Smooth muscle cell (in vitro differentiated cells): ENCODE measurements around the gene GPX3. TPM values are rescaled to one million over a fixed set of nuclear protein-coding genes. Genes with fewer than 3 reads are reported as not detected.

Experiments used
- DNase-seq: peaks from one replicate; lab custom pipeline; 2025; ENCODE audit not compliant: unreplicated experiment; lab: John Stamatoyannopoulos, UW
- H2AFZ ChIP-seq: fragments of 200-600 bp; sonication (generic); 2 replicates; pipeline ENCODE4 v1.6.0; 2016; ENCODE audit warnings: antibody characterized with exemption, low read depth, mild to moderate bottlenecking
- H3F3A ChIP-seq: fragments of 200-600 bp; sonication (generic); 2 replicates; pipeline ENCODE4 v1.6.0; 2017; ENCODE audit warnings: antibody characterized with exemption, low read depth
- H3K27ac ChIP-seq: fragments of 200-600 bp; sonication (generic); 2 replicates; pipeline ENCODE4 v1.5.1; 2016; ENCODE audit warnings: low read depth, mild to moderate bottlenecking
- H3K27me3 ChIP-seq: fragments of 200-600 bp; sonication (generic); 2 replicates; pipeline ENCODE4 v1.6.1; 2016; ENCODE audit warnings: low read depth, mild to moderate bottlenecking
- H3K36me3 ChIP-seq: fragments of 200-600 bp; sonication (generic); 2 replicates; pipeline ENCODE4 v1.5.1; 2016; ENCODE audit warnings: low read depth
- H3K4me1 ChIP-seq: fragments of 200-600 bp; sonication (generic); 2 replicates; pipeline ENCODE4 v1.5.1; 2016; ENCODE audit warnings: low read depth
- H3K4me2 ChIP-seq: fragments of 200-600 bp; sonication (generic); 2 replicates; pipeline ENCODE4 v1.6.0; 2016; ENCODE audit warnings: mild to moderate bottlenecking
- H3K4me3 ChIP-seq: fragments of 200-600 bp; sonication (generic); 2 replicates; pipeline ENCODE4 v1.5.1; 2016; ENCODE audit warnings: mild to moderate bottlenecking
- H3K79me2 ChIP-seq: fragments of 200-600 bp; sonication (generic); 2 replicates; pipeline ENCODE4 v1.6.0; 2016; ENCODE audit warnings: low read depth, mild to moderate bottlenecking
- H3K9ac ChIP-seq: fragments of 200-600 bp; sonication (generic); 2 replicates; pipeline ENCODE4 v1.6.0; 2016; ENCODE audit warnings: low read depth
- H3K9me3 ChIP-seq: fragments of 200-600 bp; sonication (generic); replicated peaks from 2 replicates; pipeline ENCODE4 v1.5.1; 2016; ENCODE audit warnings: low read depth
- H4K20me1 ChIP-seq: fragments of 200-600 bp; sonication (generic); 2 replicates; pipeline ENCODE4 v1.6.0; 2016; ENCODE audit warnings: low read depth
- CTCF ChIP-seq: fragments of 200-600 bp; sonication (generic); IDR thresholded peaks from 2 replicates; pipeline ENCODE4 v1.5.1; 2017; ENCODE audit warnings: borderline replicate concordance, mild to moderate bottlenecking, antibody characterized with exemption; ENCODE audit not compliant: insufficient read depth, poor library complexity, severe bottlenecking
- WGBS: methylation state at CpG from one replicate; pipeline ENCODE4 v1.1.7; 2016; ENCODE audit warnings: low lambda C conversion rate; 5-methylcytosine and 5-hydroxymethylcytosine counted together
- polyA plus RNA-seq: library from polyadenylated mRNA; unstranded; fragments of >200 nt; fragmentation: Nextera tagmentation; extraction: Ambion mirVana; gene quantifications from 2 replicates; pipeline ENCODE4 v1.2.1, GENCODE V29; 2016
- total RNA-seq: library from RNA; depleted of rRNA; stranded (reverse); fragments of >200 nt; gene quantifications from 2 replicates; pipeline ENCODE4 v1.2.3, GENCODE V29; 2014

Gene GPX3
- total and polyA plus RNA-seq, 2 experiments from 2014 or later = 32.6 to 67.5 TPM

- peak overlapping the region; percentile 95 for H3K27ac ChIP-seq
- no peak overlapping the region for H2AFZ ChIP-seq
- H3K36me3 ChIP-seq = peaks cover 6% of the 10 kb centered on the region
- TF ChIP-seq CTCF = no peak
- H3K4me1 ChIP-seq = peaks cover 3% of the 10 kb centered on the region
- peak overlapping the region; percentile 81 for H3K9ac ChIP-seq
- H3K4me2 ChIP-seq = peak overlapping the region; percentile 66
- no peak for DNase-seq
- WGBS = 68% methylated on average over 17 of the region's 17 CpGs
- H4K20me1 ChIP-seq = peaks cover 59% of the 10 kb centered on the region
- H3K79me2 ChIP-seq = peaks cover 48% of the 10 kb centered on the region
- H3K4me3 ChIP-seq = no peak overlapping the region
- H3F3A ChIP-seq = no peaks in the 10 kb centered on the region
- H3K9me3 ChIP-seq = no peaks in the 10 kb centered on the region
- no peaks in the 10 kb centered on the region for H3K27me3 ChIP-seq
Observed at GRCh38 chr5:151063142-151063989, 43.0 kb downstream of the GPX3 start.

GRCh38 chr5:151064916-151065499, 44.6 kb downstream of the GPX3 start:
- WGBS = 97% methylated on average over 10 of the region's 12 CpGs
- no peaks in the 10 kb centered on the region for H3K9me3 ChIP-seq
- peaks cover 6% of the 10 kb centered on the region for H3K36me3 ChIP-seq
- peak overlapping the region; percentile 95 for H3K27ac ChIP-seq
- H2AFZ ChIP-seq = no peak overlapping the region
- no peak overlapping the region for H3K4me2 ChIP-seq
- no peak for TF ChIP-seq CTCF
- H3K27me3 ChIP-seq = no peaks in the 10 kb centered on the region
- H3K4me3 ChIP-seq = no peak overlapping the region
- H4K20me1 ChIP-seq = peaks cover 71% of the 10 kb centered on the region
- H3F3A ChIP-seq = no peaks in the 10 kb centered on the region
- H3K9ac ChIP-seq = no peak overlapping the region
- peaks cover 63% of the 10 kb centered on the region for H3K79me2 ChIP-seq
- DNase-seq = no peak
- H3K4me1 ChIP-seq = peaks cover 3% of the 10 kb centered on the region

- Histone ChIP-seq H2AFZ (no peak overlapping the region), H3K9ac (no peak overlapping the region), H3K79me2 (peaks cover 69% of the 10 kb centered on the region), H3K4me2 (no peak overlapping the region), H3K4me1 (peaks cover 7% of the 10 kb centered on the region), H3F3A (no peaks in the 10 kb centered on the region), H3K36me3 (peaks cover 6% of the 10 kb centered on the region), H3K27me3 (no peaks in the 10 kb centered on the region), H3K9me3 (no peaks in the 10 kb centered on the region), H3K27ac (no peak overlapping the region), H4K20me1 (peaks cover 77% of the 10 kb centered on the region), H3K4me3 (no peak overlapping the region)
- no peak for TF ChIP-seq CTCF
- WGBS = 81% methylated on average over 1 of the region's 1 CpG
- no peak for DNase-seq
Observed at GRCh38 chr5:151065609-151066008, 45.2 kb downstream of the GPX3 start.

- Histone ChIP-seq H3K9me3 (no peaks in the 10 kb centered on the region), H3K27ac (no peak overlapping the region), H3F3A (no peaks in the 10 kb centered on the region), H3K36me3 (peaks cover 2% of the 10 kb centered on the region), H3K9ac (no peak overlapping the region), H4K20me1 (peaks cover 79% of the 10 kb centered on the region), H3K27me3 (no peaks in the 10 kb centered on the region), H3K4me2 (no peak overlapping the region), H3K4me3 (no peak overlapping the region), H2AFZ (no peak overlapping the region), H3K4me1 (peaks cover 7% of the 10 kb centered on the region), H3K79me2 (peaks cover 82% of the 10 kb centered on the region)
- no peak for TF ChIP-seq CTCF
- no peak for DNase-seq
- WGBS = 81% methylated on average over 6 of the region's 6 CpGs
Observed at GRCh38 chr5:151066920-151067319, 46.5 kb downstream of the GPX3 start.
